ENCODE results near the gene EPS8L1. TPM values are rescaled to one million over a fixed set of nuclear protein-coding genes. Genes with fewer than 3 reads are reported as not detected.
"Not testable (repeated sequence)": the region's sequence is repeated elsewhere in the genome, so short reads cannot be mapped to it uniquely, and the experiment has no call there.

EPS8L1 gene
- total and polyA plus RNA-seq, 12 donors: 0.53 to 7.9 (median 1.3) TPM; not detected in 1

- WGBS, 2 donors: 89 to 95% methylated on average over 23 of the region's 23 CpGs
- DNase-seq (no peak), ATAC-seq (no peak)
Measured at GRCh38 chr19:55058781-55059610, 16.7 kb upstream of the EPS8L1 start.

GRCh38 chr19:55060287-55060686, 15.4 kb upstream of the EPS8L1 start:
- not testable (repeated sequence) for H3K27ac ChIP-seq, H3K4me3 ChIP-seq, DNase-seq, ATAC-seq, H3K9me3 ChIP-seq
- WGBS, 2 donors: 72 to 73% methylated on average over 8 to 9 of the region's 9 CpGs
- Histone ChIP-seq H3K27me3 (peaks cover 0 to 12% (median 0%) of the 10 kb centered on the region in 7 donors), H3K4me1 (peaks cover 0 to 31% (median 12%) of the 10 kb centered on the region in 9 donors), H3K36me3 (peaks cover 0 to 45% (median 34%) of the 10 kb centered on the region in 9 donors)
- intact Hi-C loops (cut with DNase I): loop anchor here in 1 of 10 donors (10.0 kb wide), 1 partner anchor 55 kb away; the partner anchor contains the start of gene PPP1R12C

More at GRCh38 chr19:55058781-55059610, 16.7 kb upstream of the EPS8L1 start:
- Histone ChIP-seq H3K9me3 (no peaks in the 10 kb centered on the region), H3K27me3 (no peaks in the 10 kb centered on the region), H3K27ac (no peak overlapping the region), H3K4me3 (no peak overlapping the region), H3K4me1 (peaks cover 0 to 31% (median 12%) of the 10 kb centered on the region in 9 donors), H3K36me3 (peaks cover 0 to 58% (median 36%) of the 10 kb centered on the region in 9 donors)
- intact Hi-C loops (cut with DNase I): loop anchor here in 1 of 10 donors (10.0 kb wide), 1 partner anchor 954 kb away; the partner anchor contains the start of genes NDUFA3 and OSCAR
- TF ChIP-seq, protein P1, sequence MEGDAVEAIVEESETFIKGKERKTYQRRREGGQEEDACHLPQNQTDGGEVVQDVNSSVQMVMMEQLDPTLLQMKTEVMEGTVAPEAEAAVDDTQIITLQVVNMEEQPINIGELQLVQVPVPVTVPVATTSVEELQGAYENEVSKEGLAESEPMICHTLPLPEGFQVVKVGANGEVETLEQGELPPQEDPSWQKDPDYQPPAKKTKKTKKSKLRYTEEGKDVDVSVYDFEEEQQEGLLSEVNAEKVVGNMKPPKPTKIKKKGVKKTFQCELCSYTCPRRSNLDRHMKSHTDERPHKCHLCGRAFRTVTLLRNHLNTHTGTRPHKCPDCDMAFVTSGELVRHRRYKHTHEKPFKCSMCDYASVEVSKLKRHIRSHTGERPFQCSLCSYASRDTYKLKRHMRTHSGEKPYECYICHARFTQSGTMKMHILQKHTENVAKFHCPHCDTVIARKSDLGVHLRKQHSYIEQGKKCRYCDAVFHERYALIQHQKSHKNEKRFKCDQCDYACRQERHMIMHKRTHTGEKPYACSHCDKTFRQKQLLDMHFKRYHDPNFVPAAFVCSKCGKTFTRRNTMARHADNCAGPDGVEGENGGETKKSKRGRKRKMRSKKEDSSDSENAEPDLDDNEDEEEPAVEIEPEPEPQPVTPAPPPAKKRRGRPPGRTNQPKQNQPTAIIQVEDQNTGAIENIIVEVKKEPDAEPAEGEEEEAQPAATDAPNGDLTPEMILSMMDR (IDR thresholded peaks at IDR 0.05): no peak

DNA sequence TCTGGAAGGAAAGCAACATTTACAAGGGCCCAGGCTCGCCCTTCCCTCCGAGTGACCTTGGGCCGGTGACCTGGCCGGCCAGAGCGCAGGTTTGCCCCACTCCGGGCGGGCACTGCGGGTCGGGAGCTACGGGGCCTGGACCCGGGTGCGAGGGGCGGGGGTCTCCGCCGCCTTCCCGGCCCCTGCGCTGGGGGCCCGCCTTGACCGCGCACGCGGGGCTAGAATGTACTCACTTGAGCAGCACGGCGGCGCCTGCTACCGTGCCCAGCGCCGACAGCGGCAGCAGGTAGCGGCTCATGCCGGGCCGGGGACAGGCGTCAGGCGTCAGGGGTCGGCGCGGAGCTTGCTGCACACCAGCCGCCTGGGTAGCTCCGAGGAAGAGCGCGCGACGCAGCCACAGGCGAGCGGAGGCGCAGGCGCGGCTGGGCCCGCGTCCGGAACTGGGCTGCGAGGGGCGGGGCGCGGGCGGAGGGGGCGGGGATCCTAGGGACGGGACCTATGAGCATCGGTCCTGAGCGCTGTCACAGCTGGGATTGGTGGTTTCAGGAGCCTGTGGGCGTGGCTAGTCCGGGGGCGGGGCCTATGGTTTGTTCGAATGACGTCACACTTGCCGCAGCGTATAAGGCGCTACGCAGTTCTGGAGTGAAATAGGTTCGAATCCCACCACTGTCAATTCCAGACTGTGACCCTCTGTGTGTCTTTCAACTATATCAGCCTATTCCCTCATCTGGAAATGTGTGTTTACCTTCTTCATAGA, 12.8 kb upstream of the EPS8L1 start, which contains the start of gene RDH13:
TSS of gene RDH13 (minus strand) at position 414 of the 757 bp plus-strand sequence. CDS start at position 298, 116 bp downstream.
- Histone ChIP-seq H3K36me3 (peaks cover 0 to 19% (median 10%) of the 10 kb centered on the region in 9 donors), H3K4me1 (peaks cover 0 to 31% (median 12%) of the 10 kb centered on the region in 9 donors), H3K9me3 (no peaks in the 10 kb centered on the region), H3K27ac (peak within 1 kb of the TSS; percentile 57 to 94 (median 91)), H3K4me3 (peak within 1 kb of the TSS; percentile 64 to 97 (median 93)), H3K27me3 (peaks cover 0 to 38% (median 0%) of the 10 kb centered on the region in 7 donors)
- peak; percentile 97 to 98 for DNase-seq
- intact Hi-C loops (cut with DNase I): loop anchor here in 1 of 10 donors (10.0 kb wide), 1 partner anchor 52 kb away; the partner anchor contains the start of gene PPP1R12C
- WGBS, 2 donors: 1% methylated on average over 70 of the region's 70 CpGs
- peak; percentile 98 to 100 (median 99) for ATAC-seq
- TF ChIP-seq, protein P1 (IDR thresholded peaks at IDR 0.05): no peak

- Histone ChIP-seq H3K4me1 (peaks cover 0 to 31% (median 12%) of the 10 kb centered on the region in 9 donors), H3K27ac (peak overlapping the region in 5 of 10 donors; percentile 39 to 94 (median 92)), H3K36me3 (peaks cover 0 to 13% (median 6%) of the 10 kb centered on the region in 9 donors), H3K9me3 (no peaks in the 10 kb centered on the region), H3K4me3 (peak overlapping the region in 9 of 10 donors; percentile 64 to 97 (median 93)), H3K27me3 (peaks cover 0 to 44% (median 0%) of the 10 kb centered on the region in 7 donors)
- WGBS, 2 donors: 74 to 87% methylated on average over 3 of the region's 3 CpGs
- DNase-seq (no peak), ATAC-seq (no peak)
- intact Hi-C loops (cut with DNase I): loop anchor here in 1 of 10 donors (10.0 kb wide), 1 partner anchor 51 kb away; the partner anchor contains the start of gene PPP1R12C
- TF ChIP-seq, protein P1 (IDR thresholded peaks at IDR 0.05): no peak
Measured at GRCh38 chr19:55063492-55063843, 12.2 kb upstream of the EPS8L1 start.

DNA sequence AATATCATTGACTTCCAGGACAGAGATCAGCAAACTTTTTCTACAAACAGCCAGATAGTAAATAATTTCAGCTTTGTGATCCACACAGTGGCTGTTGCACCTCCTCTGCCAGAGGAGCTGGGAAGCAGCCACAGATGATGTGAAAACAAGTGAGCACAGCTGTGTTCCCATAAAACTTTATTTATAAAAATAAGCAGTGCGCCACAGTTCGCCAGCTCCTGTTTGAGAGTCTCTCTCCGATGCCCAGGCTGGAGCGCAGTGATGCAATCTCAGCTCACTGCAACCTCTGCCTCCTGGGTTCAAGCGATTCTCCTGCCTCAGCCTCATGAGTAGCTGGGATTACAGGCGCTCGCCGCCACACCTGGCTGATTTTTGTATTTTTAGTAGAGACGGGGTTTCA, 10.2 kb upstream of the EPS8L1 start:
- DNase-seq, H3K36me3 ChIP-seq, H3K4me3 ChIP-seq, H3K27ac ChIP-seq, ATAC-seq, H3K9me3 ChIP-seq: not testable (repeated sequence)
- Histone ChIP-seq H3K27me3 (peaks cover 0 to 61% (median 16%) of the 10 kb centered on the region in 7 donors), H3K4me1 (peaks cover 0 to 29% (median 14%) of the 10 kb centered on the region in 9 donors)
- WGBS, 2 donors: 77 to 79% methylated on average over 9 of the region's 9 CpGs
- intact Hi-C loops (cut with DNase I): loop anchor here in 1 of 10 donors (10.0 kb wide), 1 partner anchor 49 kb away; the partner anchor contains the start of gene PPP1R12C
